ENCODE data around the gene SUGP1. TPM values are rescaled to one million over a fixed set of nuclear protein-coding genes. Genes with fewer than 3 reads are reported as not detected.
"Not testable (repeated sequence)": the region's sequence is repeated elsewhere in the genome, so short reads cannot be mapped to it uniquely, and the experiment has no call there.

The SUGP1 gene
- total RNA-seq (ENCODE audit: insufficient read depth, low replicate concordance), result 27.0 TPM

GRCh38 chr19:19320361-19321140 lies at the start of gene SUGP1, which contains the start of gene MAU2:
TSS of gene SUGP1 (minus strand) at chr19:19320509. CDS start at chr19:19320496, 13 bp downstream.
TSS of gene MAU2 (plus strand) at chr19:19320829. CDS start at chr19:19320860, 31 bp downstream.
- DNase-seq (ENCODE audit: low spot score), result peak; percentile 94

- DNase-seq (ENCODE audit: low spot score), result no peak
These were observed 47.8 kb upstream of the SUGP1 start for GRCh38 chr19:19368087-19368486.

- DNase-seq (ENCODE audit: low spot score), result peak; percentile 67
These were observed 46.4 kb upstream of the SUGP1 start for GRCh38 chr19:19366434-19367396.

DNA sequence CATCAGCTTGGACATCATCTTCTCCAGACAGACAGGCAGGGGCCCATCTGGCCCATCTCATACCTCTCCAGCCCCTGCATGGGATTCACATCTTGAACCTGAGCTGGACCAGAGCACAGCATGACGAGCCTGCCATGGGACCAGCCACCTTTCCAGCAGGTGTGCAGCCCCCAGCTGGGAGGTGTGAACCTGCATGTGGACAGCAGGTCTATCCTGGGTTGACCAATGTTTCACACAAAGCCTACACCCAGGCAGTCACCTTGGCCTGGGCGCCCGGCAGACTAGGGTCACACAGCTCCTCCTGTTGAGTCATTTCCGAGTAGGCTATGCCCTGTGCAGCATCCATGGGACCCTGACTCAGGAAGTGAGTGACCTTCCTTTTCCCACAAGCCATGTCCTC lies 41.8 kb upstream of the SUGP1 start:
- DNase-seq (ENCODE audit: low spot score), result no peak

DNA sequence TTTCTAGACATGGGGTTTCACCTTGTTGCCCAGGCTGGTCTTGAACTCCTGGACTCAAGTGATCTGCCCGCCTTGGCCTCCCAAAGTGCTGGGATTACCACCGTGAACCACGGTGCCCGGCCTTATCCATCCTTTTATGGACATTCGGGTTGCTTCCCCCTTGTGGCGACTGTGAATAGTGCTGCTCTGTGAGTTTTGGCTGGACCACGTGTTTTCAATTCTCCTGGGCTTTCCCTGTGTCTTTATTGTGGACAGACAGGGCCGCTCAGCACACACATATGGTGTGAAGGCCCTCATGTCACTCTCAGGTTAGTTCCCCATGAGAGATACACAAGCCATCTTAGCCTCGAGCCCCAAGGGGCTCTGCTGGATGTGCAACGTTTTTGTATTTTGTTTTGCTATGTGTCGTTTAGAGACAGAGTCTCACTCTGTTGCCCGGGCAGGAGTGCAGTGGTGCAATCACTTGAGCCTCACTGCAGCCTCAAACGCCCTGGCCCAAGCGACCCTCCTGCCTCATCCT lies 40.8 kb upstream of the SUGP1 start:
- peak; percentile 82 for DNase-seq (ENCODE audit: low spot score)

- DNase-seq (ENCODE audit: low spot score), result no peak
These were observed 36.7 kb upstream of the SUGP1 start for GRCh38 chr19:19356901-19357566.

DNA sequence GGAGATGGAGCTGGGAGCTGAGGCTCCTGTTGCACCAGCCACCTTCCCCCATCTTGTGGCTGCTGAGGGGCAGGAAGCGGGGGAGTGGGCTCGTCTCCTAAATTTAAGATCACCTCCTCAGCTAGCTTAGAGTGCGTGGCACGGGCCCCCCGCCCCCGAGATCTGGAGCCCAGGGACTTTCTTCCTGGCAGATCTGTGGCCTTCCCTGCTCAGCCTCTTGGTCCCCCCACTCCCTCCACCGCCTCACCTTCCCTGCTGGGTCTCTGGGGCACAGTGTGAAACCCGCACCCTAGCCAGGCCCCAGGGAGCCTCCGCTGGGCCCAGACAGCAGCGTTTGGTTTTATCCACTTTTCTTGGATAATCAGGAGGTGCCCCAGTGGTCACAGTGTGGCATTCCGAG lies 36.2 kb upstream of the SUGP1 start:
- no peak for DNase-seq (ENCODE audit: low spot score)

DNA sequence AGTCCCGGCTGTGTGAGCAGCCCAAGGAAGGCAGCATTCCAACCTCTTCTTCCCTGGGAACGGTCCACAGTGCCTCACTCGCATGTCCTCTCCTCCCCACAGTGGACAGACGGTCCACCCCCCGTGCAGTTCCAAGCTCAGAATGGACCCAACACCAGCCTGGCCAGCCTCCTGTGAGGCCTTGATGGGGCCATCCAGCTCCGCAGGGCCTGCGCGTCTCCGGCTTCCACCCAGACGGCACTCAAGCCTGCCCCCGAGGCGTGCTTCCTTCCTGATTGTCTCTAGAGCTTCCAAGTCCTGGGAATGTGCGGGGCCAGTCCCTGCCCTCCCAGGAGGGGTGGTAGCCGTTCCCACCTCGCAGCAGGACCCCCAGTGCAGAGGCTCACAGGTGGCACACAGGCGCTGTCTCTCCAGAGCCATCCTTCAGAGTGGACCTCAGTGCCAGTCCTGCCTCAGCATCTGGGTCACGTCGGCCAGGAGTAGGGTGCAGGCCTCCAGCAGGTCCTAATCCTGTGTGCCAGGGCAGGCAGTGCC lies 35.4 kb upstream of the SUGP1 start:
- DNase-seq (ENCODE audit: low spot score), result no peak

GRCh38 chr19:19354932-19355331 lies 34.6 kb upstream of the SUGP1 start:
- no peak for DNase-seq (ENCODE audit: low spot score)

GRCh38 chr19:19354007-19354406 lies 33.7 kb upstream of the SUGP1 start:
- DNase-seq (ENCODE audit: low spot score), result no peak

DNA sequence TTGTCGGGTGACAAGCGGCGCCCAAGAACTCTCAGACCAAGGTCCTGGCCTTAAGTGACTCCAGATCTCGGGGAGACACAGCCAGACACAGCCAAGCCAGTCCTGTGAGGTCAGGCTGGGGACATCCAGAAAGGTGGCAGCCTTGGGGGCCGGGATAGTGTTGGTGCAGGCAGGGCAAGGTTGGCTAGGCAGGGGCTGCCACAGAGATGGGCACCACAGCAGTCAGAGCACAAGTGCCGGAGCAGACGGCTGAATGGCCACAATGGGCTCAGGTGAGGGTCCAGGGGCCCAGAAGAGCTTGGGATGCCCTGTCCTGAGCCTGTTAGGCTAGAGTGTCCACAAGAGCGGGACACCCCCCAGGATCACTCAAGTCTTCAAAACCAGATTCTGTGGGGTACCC lies 32.5 kb upstream of the SUGP1 start:
- no peak for DNase-seq (ENCODE audit: low spot score)

DNA sequence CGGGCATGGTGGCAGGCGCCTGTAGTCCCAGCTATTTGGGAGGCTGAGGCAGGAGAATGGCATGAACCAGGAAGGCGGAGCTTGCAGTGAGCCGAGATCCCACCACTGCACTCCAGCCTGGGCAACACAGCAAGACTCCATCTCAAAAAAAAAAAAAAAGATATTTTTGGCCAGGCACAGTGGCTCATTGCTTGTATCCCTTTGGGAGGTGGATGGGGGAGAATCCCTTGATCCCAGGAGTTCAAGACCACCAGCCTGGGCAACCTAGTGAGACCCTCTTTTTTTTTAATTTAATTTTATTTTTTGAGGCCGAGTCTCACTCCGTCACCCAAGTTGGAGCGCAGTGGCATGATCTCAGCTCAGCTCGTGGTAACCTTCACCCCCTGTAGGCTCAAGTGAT lies 30.4 kb upstream of the SUGP1 start:
- DNase-seq (ENCODE audit: low spot score), result not testable (repeated sequence)

DNA sequence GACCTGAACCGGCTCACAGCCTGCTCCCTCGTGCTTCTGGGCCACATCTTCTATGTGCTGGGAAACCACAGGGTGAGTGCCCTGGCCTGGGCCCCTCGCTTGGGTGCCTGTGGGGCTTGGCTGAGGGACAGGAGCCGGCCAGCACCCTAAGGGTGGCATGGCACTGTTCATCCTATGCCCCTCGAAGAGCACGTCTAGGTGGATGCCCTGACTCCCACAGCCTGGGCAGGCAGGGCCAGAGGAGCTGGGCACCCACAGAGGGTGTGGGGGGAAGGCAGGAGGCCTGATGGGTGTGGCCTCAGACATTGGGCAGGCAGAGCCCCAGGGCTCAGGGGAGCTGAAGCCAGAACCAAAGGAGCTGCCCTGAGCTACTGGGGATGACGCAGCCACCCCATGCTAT lies 29.1 kb upstream of the SUGP1 start:
- no peak for DNase-seq (ENCODE audit: low spot score)

GRCh38 chr19:19348266-19348665 lies 28.0 kb upstream of the SUGP1 start:
- no peak for DNase-seq (ENCODE audit: low spot score)

- DNase-seq (ENCODE audit: low spot score), result no peak
These were observed 27.2 kb upstream of the SUGP1 start for GRCh38 chr19:19347401-19348110.

- no peak for DNase-seq (ENCODE audit: low spot score)
These were observed 25.7 kb upstream of the SUGP1 start for GRCh38 chr19:19345970-19346369.

DNA sequence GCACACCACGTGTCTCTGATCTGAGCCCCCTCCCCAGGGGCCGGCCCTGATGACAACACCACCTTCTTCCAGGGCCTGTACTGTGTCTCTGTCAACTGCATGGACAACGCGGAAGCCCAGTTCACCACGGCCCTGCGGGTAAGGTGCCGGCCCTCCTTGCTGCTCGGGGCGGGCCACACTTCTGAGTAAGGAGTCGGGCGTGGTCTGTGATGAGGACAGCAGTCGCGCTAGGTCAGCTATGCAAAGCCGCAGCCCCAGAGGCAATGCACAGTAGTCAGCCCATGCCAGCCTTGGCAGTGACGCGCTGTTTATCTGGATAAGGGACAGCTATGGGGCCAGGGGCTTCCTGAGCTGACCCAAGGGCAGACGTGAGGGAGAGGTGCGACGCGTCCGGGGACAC lies 24.9 kb upstream of the SUGP1 start:
- no peak for DNase-seq (ENCODE audit: low spot score)

- DNase-seq (ENCODE audit: low spot score), result no peak
These were observed 23.5 kb upstream of the SUGP1 start for GRCh38 chr19:19343762-19344161.

GRCh38 chr19:19343016-19343362 lies 22.7 kb upstream of the SUGP1 start:
- no peak for DNase-seq (ENCODE audit: low spot score)

GRCh38 chr19:19342086-19343015 lies 22.0 kb upstream of the SUGP1 start:
- DNase-seq (ENCODE audit: low spot score), result peak; percentile 32

All from umbilical cord (tissue), 2 donors.